ENCODE results near the gene AP1M1.
A peak's percentile ranks its signal among the peaks of the same experiment; 100 is the strongest.
"Not testable (repeated sequence)": the region's sequence is repeated elsewhere in the genome, so short reads cannot be mapped to it uniquely, and the experiment has no call there.

The AP1M1 gene

GRCh38 chr19:16197622-16198369 is at the start of gene AP1M1:
Gene AP1M1 (plus strand): TSS chr19:16197911. CDS start chr19:16198027, 116 bp downstream.
- peak; percentile 92 to 98 (median 97) for DNase-seq

DNA sequence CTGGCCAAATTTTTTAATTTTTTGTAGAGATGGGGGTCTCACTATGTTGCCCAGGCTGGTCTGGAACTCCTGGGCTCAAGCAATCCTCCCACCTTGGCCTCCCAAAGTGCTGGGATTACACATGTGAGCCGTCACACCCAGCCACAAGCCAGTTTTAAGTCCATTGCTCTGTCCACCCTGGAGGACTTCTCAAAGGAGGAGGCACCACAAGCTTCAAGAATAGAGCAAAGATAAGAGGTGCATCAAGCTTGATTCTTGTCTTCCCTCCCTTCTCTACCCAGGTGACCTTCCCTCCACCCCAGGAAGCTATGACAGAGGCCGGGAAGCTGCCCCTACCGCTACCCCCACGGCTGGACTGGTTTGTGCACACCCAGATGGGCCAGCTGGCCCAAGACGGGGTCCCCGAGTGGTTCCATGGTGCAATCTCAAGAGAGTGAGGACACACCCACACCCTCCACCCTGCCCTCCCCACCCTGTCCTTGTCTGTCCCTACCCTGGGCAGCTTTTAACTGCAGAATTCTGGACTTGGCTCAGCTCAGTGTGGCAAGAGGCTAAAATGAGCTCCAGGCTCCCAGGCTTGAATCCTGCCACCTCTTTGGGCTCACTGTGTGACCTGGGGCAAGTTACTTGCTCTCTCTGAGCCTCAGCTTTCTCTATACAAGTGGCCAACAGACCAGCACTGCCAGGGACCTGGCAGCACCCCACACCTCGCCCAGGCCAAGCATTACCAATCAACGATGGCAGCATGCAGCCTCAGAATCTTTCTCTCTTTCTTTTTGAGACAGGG is 49.1 kb upstream of the AP1M1 start:
- DNase-seq, result no peak

- DNase-seq, result no peak
Measured at GRCh38 chr19:16153582-16154336, 44.0 kb upstream of the AP1M1 start.

DNA sequence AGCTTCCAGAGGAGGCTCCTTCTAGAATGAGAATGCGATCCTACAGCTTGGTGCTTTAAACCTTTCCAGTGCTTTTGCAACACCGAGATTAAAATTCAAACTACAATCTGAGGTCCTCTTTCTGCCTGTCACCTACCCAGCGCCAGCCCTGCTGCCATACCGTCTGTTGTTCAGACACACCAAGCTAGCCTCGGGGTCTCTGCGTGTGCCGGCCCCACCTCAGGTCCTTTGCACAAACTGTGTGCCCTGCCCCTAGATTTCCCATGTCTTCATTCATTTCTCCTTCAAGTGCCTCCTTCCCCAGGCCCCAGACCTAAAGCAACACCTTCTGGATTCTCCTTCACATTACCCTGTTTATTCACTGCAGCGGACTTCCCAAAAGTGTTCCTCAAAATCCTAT is 43.2 kb upstream of the AP1M1 start:
- DNase-seq, result no peak

DNA sequence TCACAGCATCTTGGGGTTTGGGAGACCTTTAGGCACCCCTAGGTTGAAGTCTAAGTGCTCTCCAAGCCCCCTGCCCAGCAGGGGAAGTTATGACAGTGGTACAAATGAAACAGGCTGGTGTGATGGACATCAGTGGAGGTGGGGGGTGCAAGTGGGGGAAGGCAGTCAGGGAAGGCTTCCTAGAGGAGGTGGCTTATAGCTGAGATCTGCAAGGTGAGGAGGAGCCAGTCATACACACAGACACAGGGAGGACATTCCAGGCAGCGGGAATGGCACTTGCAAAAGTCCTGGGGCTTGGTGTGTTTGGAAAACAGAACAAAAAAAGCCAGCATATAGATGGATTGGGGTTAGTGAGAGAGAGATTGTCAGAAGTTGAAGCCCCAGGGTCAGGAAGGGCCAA is 42.6 kb upstream of the AP1M1 start:
- DNase-seq, result no peak

- no peak for DNase-seq
Measured at GRCh38 chr19:16156904-16157303, 40.8 kb upstream of the AP1M1 start.

GRCh38 chr19:16157601-16158000 is 40.1 kb upstream of the AP1M1 start:
- no peak for DNase-seq

DNA sequence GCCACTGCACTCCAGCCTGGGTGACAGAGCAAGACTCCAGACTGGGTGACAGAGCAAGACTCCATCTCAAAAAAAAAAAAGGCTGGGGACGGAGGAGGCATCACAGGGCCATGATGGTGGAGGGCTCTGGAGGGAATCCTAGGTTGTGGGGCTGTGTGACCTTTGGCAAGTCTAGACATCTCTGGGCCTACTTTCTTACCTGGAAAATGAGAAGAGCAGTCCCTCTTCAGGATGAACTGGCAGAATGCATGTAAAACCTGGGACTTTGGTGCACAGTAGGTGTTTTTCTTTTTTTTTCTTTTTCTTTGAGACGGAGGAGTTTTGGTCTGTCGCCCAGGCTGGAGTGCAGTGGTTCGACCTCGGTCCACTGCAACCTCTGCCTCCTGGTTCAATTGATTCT is 38.1 kb upstream of the AP1M1 start:
- no peak for DNase-seq

DNA sequence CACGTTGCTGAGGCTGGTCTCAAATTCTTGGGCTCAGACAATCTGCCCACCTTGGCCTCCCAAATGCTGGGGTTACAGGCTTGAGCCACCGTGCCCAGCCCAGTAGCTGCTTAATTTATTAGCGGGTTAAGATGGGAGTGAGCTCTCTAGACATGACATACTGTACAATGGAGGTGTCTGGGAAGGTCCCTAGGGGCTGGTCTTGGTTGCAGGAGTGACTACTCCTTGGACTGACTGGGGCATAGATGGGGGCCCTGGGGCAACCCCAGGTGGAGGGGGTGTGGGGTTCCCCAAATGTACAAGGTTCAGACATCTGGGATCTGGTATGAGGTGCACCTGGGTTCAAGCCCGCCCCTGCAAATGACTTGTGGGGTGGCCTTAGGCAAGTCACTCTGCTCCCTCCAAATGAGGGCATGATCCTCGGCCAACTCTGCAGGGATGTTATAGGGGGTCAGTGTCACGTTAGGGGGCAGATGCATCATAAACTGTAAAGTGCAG is 37.2 kb upstream of the AP1M1 start:
- no peak for DNase-seq

DNA sequence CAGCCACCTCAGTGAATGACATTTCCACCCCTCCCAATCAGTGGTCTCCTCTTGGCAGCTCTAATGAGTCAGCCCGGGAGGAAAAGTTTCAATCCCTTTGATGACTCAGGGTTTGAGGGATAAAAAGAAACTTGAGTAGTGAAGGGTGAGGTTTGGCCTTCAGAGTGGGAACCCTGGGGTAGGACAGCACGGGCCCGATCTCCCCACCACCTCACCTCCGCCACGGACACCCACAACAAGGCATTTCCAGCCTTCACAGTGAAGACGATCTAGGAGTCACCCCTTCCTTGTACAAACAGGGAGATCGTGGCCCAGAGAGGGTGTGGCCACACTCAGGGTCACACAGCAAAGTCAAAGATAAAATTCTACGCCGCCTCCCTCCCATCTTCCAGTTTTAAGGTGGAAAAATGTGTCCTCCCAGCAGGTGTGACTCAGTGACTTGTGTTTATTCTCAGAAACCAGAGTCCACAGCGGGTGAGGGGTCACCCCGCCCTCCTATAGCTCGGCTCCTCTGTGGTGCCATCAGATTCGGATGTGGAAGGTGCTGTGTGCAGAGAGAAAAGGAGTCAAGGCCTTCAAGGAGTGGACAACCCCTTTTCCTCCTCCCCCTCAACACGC is 36.7 kb upstream of the AP1M1 start:
- no peak for DNase-seq

- DNase-seq, result no peak
Measured at GRCh38 chr19:16161840-16162239, 35.9 kb upstream of the AP1M1 start.

GRCh38 chr19:16164222-16164890 is 33.4 kb upstream of the AP1M1 start:
- DNase-seq, result no peak

DNA sequence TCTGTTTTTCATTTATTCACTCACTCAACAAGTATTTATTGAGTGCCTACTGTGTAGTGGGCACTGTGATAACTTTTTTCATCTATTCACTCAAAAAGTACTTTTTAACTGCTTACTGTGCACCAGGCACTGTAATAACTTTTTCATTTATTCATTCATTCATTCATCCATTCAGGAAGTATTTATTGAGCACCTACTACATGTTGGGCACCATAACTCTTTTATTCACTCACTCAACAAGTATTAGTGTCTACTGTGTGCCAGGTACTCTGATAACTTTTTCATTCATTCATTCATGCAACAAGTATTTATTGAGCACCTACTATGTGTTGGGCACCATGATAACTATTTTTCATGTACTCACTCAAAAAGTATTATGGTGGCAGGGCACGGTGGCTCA is 31.3 kb upstream of the AP1M1 start:
- DNase-seq, result no peak

DNA sequence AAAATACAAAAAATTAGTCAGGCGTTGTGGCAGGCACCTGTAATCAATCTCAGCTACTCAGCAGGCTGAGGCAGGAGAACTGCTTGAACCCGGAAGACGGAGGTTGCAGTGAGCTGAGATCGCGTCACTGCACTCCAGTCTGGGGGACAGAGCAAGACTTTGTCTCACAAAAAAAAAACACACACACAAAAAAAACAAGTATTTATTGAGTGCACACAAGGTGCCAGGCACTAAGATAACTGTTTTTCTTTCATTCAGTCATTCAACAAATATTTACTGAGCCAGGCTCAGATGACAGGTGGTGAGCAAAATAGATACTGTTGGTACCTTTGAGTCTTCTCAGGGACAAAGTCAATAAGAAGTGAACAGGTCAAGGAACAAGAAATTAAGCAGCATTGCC is 30.7 kb upstream of the AP1M1 start:
- no peak for DNase-seq

DNA sequence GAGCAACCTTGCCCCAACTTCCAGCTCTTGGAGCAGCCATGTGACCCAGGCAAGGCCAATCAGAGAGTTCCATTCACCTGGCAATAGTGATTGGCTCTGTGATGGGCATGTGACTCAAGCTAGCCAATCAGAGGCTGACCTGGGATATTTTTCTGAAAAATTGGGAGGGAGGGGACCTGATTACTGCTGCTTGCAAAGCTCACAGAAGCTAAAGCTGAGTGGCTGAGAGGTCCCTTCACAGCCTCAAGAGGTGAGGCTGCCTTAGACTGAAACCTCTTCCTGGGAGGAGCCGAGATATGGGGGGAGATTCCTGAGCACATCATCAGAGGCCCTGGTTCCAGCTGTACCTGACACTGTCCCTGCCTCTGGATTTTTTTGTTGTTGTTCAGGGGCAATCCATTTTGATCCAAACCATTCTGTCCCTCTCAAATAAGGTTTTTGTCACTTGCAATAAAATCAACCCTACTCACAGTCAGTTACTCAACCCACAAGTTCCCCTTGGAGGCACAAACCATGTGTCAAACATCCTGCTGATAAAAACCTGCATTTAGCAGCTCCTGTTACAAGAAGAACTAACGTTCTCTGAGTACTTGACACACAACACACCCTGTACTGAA is 29.1 kb upstream of the AP1M1 start:
- DNase-seq, result no peak

- DNase-seq, result no peak
Measured at GRCh38 chr19:16170134-16170533, 27.6 kb upstream of the AP1M1 start.

- no peak for DNase-seq
Measured at GRCh38 chr19:16175954-16176353, 21.8 kb upstream of the AP1M1 start.

GRCh38 chr19:16178866-16179265 is 18.8 kb upstream of the AP1M1 start:
- DNase-seq, result not testable (repeated sequence)

GRCh38 chr19:16180611-16181010 is 17.1 kb upstream of the AP1M1 start:
- no peak for DNase-seq

GRCh38 chr19:16184665-16185122 is 13.0 kb upstream of the AP1M1 start:
- no peak for DNase-seq

DNA sequence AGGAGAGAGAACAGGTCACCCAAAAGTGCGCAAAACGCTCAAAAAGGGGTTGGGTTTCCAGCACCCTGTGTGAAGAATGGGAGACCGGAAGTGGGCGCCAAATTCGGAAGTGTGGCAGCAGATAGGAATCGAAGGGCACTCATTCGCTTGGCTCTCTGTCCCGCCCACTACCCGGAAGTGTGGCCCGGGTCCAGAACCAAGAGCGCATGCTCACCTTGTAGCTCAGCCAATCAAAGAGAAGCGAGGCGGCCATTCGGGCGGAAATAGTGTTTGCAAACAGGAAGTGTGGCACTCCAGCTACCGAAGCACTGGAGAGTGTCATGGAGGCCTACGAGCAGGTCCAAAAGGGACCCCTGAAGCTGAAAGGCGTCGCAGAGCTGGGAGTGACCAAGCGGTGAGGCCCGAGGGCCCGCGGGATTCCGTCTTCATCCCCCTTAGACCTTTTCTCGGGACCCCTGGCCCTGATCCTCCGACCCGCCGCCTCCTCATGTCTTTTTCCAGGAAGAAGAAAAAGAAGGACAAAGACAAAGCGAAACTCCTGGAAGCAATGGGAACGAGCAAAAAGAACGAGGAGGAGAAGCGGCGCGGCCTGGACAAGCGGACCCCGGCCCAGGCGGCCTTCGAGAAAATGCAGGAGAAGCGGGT is 12.5 kb upstream of the AP1M1 start, which contains the start of gene FAM32A:
Gene FAM32A (plus strand): TSS at position 288 of the 645 bp plus-strand sequence. CDS start 33 bp downstream, at position 321.
- DNase-seq, result peak; percentile 91 to 97 (median 96)
